ENCODE data around the gene QKI.

Gene QKI

GRCh38 chr6:163617549-163617948, 203.0 kb downstream of the QKI start:
- DNase-seq (ENCODE audit: low spot score): no peak

- no peak for DNase-seq (ENCODE audit: low spot score)
Observed at GRCh38 chr6:163620101-163620500, 205.6 kb downstream of the QKI start.

GRCh38 chr6:163620670-163621330, 206.3 kb downstream of the QKI start:
- no peak for DNase-seq (ENCODE audit: low spot score)

GRCh38 chr6:163625265-163625664, 210.7 kb downstream of the QKI start:
- DNase-seq (ENCODE audit: low spot score): no peak

- DNase-seq (ENCODE audit: low spot score): no peak
Observed at GRCh38 chr6:163626073-163626867, 211.8 kb downstream of the QKI start.

- no peak for DNase-seq (ENCODE audit: low spot score)
Observed at GRCh38 chr6:163627274-163628062, 212.9 kb downstream of the QKI start.
